ENCODE data around the gene IL12RB1. TPM values are rescaled to one million over a fixed set of nuclear protein-coding genes. Genes with fewer than 3 reads are reported as not detected.

Gene IL12RB1
- total RNA-seq, 1 donor from 2014 or later: not detected

- TF ChIP-seq CTCF (conservative IDR thresholded peaks at IDR 0.05; ENCODE audit: low read depth, low read length): no peak
- H3K4me3 ChIP-seq (ENCODE audit: low read depth, low read length): peak overlapping the region; percentile 63
- DNase-seq (ENCODE audit: low read depth): no peak
These were observed 11.5 kb upstream of the IL12RB1 start for GRCh38 chr19:18097993-18098890.

- TF ChIP-seq CTCF (conservative IDR thresholded peaks at IDR 0.05; ENCODE audit: low read depth, low read length): no peak
- H3K4me3 ChIP-seq (ENCODE audit: low read depth, low read length): peak within 1 kb of the TSS; percentile 63
- no peak for DNase-seq (ENCODE audit: low read depth)
These were observed 10.7 kb upstream of the IL12RB1 start, which contains the start of gene MAST3 for GRCh38 chr19:18097217-18097992. MAST3 (plus strand) TSS chr19:18097778; CDS start chr19:18097793, 15 bp downstream.

GRCh38 chr19:18096258-18096657 lies 9.5 kb upstream of the IL12RB1 start:
- TF ChIP-seq CTCF (conservative IDR thresholded peaks at IDR 0.05; ENCODE audit: low read depth, low read length): no peak
- DNase-seq (ENCODE audit: low read depth): no peak
- H3K4me3 ChIP-seq (ENCODE audit: low read depth, low read length): no peak overlapping the region

GRCh38 chr19:18093439-18094161 lies 6.9 kb upstream of the IL12RB1 start:
- no peak overlapping the region for H3K4me3 ChIP-seq (ENCODE audit: low read depth, low read length)
- DNase-seq (ENCODE audit: low read depth): no peak
- TF ChIP-seq CTCF (conservative IDR thresholded peaks at IDR 0.05; ENCODE audit: low read depth, low read length): no peak

GRCh38 chr19:18091217-18091608 lies 4.5 kb upstream of the IL12RB1 start:
- no peak overlapping the region for H3K4me3 ChIP-seq (ENCODE audit: low read depth, low read length)
- no peak for DNase-seq (ENCODE audit: low read depth)
- TF ChIP-seq CTCF (conservative IDR thresholded peaks at IDR 0.05; ENCODE audit: low read depth, low read length): no peak

GRCh38 chr19:18090545-18091216 lies 3.9 kb upstream of the IL12RB1 start:
- no peak for TF ChIP-seq CTCF (conservative IDR thresholded peaks at IDR 0.05; ENCODE audit: low read depth, low read length)
- DNase-seq (ENCODE audit: low read depth): no peak

More at GRCh38 chr19:18090545-18091216, 3.9 kb upstream of the IL12RB1 start:
- no peak overlapping the region for H3K4me3 ChIP-seq (ENCODE audit: low read depth, low read length)

Data from epithelial cell of proximal tubule (primary cell).